Stromal cell of bone marrow (primary cell): ENCODE measurements around the gene ANKRD44.
"Not testable (repeated sequence)": the region's sequence is repeated elsewhere in the genome, so short reads cannot be mapped to it uniquely, and the experiment has no call there.

Experiments
- DNase-seq: peaks from one replicate; pipeline ENCODE4 v3.0.0-alpha.2; 2012; ENCODE audit warnings: low read depth

ANKRD44 gene

DNA sequence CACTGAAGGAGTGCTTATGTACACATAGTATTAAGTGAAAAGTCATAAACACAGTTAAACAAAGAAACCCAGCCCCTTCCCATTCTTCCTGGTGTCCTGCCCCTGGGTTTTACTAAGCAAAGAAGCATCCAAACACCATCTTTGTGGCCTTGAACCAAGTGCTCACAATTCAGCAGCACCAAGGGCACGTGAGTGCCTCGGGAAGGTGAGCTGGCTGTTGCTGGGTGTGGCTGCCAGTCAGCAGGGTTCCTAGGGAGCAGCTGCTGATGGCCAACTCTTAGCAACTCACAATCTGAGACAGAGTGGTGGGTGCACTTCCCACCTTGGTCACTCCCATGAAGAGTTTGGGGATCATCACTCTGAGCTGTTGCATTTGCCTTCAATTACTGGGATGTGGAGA is 286.4 kb downstream of the ANKRD44 start:
- no peak for DNase-seq

DNA sequence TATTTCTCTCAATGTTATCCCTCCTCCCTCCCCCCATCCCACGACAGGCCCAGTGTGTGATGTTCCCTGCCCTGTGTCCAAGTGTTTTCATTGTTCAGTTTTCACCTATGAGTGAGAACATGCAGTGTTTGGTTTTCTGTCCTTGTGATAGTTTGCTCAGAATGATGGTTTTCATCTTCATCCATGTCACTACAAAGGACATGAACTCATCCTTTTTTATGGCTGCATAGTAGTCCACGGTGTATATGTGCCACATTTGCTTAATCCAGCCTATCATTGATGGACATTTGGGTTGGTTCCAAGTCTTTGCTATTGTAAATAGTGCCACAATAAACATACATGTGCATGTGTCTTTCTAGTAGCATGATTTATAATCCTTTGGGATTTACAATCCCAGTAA is 289.7 kb downstream of the ANKRD44 start:
- not testable (repeated sequence) for DNase-seq

DNA sequence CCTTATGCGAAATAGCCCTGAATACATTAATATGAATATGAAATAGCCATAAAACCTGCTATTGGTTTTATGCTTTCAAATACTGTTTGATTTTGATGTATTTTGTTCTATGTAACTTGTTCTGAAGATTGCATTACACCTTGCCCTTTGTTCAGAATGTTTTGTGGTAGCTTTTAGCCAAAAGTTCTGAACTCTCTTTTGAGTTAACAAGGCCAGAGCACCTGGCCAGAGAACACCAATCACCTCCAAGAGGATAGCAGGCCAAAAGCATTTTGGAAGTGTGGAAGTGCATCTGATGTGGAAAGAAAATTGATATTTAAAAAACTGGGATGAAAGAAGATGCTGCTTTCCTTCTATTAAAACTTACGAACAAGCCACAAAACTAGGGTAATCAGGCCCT is 297.5 kb downstream of the ANKRD44 start:
- no peak for DNase-seq

DNA sequence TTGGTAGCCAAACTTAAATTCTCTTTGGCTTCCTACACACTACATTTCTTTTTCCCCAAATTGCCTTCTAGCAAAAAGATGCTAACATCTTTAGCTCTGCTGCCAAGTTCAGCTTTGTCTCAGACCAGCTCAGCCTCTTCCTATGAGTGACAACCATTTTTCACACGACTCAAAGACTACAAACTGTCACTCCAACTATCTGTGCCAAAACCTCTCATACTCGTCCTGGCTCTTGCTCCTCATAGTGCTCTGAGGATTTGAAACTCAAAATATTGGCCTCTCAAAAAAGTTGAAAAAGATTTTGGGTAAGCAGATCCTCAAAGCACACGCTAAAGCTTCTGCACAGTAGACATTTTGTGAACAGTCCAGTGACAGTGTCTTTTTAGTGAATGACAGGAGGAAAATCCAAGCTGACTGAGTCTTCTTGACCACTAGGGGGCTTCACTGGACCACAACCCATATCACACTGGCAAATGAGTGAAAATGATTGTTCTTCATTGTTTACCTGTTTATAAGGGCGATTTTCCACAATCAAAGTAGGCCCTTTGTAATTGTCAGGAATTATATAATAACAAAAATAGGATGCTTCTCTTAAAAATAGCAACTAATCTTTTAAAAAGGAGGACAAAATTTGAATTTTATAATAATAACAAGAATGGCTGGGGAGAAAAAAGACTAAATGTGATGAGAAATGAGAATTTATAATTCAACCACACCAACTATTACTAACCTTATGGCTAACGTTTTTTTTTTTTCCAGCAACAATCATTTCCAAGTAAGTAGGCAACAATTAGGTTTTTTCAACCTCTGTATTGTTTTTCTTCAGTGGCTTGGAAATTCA is 298.6 kb downstream of the ANKRD44 start:
- DNase-seq, result no peak

DNA sequence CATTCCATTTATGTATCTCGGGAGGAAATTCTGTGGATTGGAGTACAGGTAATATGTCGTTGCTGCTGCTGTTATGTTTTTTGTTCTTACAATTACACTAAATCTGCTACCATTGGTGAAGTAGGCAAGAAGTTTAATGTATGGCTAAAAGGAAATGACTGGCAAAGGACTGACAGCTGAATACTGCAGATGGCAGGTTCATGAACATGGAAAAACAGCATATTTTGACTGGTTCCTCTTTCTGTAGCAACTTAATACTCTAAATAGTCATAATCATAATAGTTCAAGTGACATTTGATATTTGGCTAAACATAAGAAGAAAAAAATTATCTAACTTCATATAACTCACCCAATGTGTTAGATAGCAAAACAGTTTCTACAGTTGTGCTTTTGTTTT is 299.6 kb downstream of the ANKRD44 start:
- DNase-seq, result no peak

DNA sequence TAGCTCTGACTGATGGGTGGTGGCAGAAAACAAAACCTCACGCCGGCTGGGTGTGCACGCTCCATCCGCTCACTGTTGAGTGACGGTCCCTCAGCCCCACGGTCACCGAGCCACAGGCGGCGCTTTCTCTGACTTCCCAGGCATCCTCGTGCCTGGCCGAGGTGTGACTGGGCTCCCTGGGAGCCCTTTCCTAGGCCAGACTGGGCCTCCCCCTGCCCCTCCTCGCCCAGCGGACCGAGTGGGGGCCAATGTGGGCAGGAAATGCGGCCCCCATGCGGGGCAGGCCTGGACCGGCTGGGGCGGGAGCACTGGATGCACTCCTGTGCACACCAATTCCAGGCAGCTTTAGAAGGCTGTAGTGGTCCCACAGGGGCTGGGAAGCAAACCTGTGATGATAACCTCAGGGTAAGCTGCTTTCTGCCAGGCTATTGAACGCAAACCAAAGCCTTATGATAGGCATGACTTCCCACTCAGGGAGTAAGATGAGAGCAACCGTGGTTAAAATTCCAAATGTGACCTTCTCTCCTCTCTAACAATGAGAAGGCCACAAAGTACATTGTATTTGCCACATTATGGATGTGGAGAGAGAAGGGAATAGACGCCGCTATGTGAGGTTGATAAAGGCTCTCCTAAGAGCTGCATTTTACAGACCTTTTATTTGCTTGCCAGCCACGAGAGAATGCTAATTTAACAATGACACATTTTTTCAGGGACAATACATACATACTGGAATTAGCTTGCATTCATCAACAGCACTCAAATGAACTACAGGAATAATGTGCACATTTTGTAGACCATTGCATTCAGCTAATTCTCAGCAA is 300.2 kb downstream of the ANKRD44 start:
- DNase-seq, result no peak

DNA sequence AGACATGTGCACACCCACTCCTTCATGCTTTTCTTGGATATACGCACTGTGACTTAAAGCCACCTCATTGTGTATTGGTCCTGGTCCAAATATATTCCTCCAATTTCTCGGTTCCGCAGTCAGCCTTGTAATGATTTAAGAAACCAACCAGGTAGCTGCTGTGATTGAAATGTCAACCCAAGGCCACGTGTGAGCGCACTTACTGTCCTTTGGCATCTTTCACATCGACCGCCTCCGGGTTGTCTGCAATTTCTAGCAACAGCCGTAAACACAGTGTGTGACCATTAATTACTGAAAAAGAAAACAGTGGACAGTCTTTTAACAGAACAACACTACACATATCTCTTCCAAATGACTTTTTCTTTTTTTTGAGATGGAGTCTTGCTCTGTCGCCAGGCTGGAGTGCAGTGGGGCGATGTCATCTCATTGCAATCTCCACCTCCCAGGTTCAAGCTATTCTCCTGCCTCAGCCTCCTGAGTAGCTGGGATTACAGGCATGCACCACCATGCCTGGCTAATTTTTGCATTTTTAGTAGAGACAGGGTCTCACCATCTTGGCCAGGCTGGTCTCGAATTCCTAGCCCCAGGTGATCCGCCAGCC is 301.7 kb downstream of the ANKRD44 start:
- not testable (repeated sequence) for DNase-seq

DNA sequence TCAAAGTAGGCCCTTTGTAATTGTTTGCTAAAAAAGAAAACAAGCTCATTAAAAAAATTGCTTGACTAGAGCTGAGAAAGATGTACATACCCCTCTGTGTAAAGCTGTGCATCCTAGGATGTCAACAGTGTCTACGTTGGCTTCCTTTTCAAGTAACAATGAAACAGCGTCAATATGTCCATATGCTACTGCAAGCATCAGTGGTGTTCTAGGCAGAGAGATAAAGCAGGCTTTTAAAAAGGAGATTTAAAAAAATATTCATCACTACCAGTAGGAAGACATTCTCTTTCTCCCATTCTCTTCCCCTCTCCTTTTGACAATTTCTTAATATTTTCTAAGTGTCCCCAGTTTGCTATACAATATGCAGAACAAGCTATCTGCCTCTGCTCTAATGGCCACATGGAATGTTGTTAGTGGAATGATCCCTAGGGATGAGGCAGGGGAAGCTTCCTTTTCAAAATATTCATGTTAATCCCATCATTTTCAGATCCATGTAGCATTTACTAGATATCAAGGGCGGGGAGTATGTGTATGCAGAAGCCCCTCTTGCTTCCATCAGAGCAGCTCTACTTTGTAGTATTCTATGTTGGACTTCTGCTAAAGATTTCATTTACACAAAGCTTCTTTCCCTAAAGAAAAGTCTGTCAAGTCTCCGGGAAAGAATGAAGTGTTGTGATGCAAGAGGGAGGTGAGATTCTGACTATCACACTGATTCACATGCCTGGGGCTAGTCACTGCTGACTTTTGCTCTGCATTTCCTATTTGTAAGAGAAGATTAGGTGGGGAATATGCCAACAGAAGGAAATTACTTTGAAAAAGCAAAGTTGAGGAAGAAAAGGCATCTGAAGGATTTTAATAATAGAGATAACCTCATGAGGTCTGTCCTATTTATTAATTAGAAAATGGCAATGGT is 302.6 kb downstream of the ANKRD44 start:
- no peak for DNase-seq

DNA sequence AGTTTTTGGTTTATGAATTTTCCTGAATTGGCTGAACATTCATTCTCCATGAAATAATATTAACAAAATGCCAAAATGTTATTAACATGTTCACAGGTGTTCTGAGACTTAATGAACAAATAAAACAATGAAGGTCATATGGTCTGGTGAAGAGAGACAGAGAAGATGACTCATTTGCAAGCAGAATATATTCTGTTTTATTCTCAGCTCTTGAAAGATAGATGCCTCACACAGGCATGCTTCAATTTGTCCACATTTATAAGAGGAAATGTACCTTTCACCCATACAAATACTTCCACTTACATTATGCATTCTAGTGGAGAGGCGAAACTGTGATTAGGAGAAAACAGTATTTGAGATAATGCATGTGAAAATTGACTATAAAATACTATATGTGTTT is 308.7 kb downstream of the ANKRD44 start:
- DNase-seq, result no peak

DNA sequence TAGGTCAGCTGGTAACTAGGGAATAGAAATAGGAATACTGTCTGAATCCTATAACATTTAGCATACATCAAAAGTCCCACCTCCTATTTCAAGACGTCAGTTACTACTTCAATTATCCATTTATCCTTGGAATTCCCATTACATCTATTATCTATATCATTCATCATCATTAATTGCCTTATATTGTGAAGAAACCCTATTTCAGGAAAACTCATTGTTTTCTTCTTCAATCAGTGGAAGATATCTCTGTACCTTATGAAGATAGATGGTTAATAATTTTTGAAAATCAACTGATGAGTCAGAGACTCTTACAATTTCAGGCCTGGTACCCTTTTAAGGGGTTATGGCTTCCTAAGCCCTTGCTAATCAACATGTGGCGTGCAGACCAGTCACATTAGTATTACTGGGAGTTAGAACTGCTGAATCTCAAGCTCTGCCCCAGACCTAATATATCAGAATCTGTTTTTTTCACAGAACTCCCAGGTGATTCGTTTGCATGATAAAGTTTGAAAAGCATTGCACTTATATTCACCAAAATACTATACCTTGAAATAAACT is 314.7 kb downstream of the ANKRD44 start:
- no peak for DNase-seq

DNA sequence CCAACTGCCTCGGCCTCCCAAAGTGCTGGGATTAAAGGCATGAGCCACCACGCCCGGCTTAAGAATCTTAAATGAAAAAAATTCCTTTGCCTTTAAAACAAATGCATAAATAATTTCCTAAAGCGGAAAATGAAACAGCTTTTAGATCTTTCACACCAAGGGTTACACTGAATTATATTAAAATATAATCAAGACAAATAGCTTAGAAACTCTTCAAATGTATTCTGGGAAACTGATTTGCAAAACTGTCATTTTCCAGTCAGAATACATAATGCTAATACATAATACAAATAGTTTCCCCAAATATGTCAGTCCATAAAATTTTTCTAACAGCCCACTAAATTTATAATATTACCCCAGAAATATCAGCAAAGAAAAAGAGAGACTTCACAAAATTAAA is 315.8 kb downstream of the ANKRD44 start:
- DNase-seq, result no peak

DNA sequence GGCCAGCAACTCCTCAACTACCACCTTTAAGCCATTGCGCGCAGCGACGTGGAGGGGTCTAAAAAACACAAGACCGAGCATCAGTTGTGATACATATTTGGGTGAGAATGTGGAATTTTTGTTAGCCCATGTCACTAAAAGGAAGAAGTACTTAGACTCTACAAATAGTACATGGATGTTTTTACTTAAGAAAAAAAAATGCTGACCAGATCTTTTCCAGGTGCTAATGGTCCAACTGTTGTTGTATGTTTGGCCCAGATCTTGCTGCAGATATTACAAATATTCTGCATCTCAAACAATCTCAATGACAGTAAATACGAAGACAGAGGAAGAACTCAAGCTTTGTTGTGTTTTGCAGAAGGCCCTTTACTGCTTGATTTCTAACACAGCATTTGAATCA is 317.0 kb downstream of the ANKRD44 start:
- no peak for DNase-seq

DNA sequence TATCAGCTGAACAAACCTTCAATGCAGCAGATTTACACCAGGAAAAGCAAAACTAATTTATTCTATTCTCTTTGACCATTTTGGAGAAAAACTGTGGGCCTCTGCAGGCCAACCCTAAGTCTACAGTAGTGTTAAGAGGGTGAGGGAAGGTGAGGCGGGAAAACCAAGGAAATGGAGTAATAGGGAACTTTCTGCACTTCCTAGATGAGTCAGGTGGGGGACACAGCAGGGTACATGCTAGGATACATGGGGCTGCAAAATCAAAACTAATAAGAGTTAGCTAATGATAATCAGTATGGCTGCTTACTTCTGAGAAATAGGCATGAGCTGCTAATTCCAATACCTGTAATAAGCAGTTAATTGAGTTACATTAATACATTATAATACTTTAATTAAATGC is 318.1 kb downstream of the ANKRD44 start:
- no peak for DNase-seq

DNA sequence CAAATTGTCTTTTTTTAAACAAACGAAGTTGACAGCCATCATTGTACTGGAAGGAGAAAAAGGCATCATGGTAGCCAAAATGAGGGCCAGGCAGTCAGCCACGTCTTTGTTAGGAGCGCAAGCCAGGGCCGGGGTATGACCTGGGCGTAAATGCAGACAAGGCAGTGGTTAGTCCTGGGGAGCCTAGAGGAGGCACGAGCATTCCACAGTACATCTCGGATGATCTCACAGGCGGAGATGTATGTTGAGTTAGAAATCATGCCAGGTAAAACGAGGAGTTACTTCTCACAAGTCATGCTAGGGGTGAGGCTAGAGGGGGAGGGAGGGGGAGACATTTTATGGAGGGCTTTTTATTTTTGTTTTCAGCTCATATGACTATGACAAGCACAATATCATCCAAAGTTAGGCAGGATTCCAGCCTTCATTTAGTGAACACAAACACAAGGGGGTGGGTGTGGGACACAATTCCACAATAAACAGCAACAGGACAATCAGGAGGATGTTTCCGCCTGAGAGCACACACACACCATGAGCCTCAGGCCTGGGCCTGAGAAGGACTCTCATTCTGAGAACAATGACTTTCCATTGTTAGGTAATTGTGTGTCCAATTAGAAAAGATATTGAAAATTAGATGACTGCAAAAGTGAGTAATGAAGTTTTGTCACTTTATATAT is 319.7 kb downstream of the ANKRD44 start:
- no peak for DNase-seq

DNA sequence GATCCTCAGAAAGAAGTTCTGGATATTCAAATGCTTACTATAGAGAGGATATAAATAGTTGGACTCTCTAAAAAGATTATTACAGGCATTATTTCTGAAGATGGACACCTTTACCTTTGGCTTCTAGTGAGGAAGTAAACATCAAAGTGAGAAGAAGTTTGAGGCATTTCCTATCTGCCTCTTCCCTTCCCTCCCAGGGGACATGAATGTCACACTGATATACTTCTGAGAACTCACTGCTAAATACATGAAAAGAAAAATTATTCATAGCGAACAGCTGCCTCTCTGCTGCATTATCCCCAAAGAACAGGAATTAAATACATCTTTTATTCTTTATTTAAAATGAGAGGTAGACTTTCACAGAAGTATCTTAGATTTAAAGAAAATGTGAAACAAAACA is 320.5 kb downstream of the ANKRD44 start:
- DNase-seq, result no peak

DNA sequence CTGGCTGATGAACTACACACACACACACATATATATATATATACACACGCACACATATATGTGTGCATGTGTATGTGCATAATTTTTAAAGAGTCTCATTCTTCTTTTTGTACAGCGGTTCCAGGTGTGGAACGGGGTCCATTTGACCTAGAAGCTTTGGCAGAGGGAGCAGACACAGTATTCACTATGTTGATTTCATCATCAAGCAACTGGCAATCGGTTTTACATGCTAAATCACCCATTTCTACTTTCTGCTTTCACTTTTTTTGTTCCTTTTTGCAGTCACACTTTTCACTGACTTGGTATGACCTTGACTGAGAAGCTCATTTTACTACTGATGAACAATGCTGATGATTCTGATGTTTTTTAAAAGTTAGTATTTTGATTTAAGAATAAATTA is 321.1 kb downstream of the ANKRD44 start:
- no peak for DNase-seq

DNA sequence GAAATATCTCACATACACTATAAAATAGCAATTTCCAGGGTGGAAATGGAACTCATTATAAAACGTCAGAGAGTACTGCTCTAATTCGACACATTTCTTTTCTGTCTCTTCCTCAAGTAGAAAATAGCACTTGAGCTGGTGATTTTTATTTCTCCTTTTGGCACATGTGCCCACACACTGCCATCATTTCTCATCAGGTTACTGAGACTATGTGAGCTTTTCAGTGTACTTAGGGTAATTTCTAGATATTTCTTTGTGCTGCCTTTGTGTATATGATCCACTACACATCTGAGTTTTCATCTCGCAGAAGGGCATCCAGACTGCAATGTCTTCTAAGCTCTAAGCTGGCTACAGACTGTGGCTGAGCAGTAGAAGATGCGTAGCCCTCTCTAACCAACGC is 321.9 kb downstream of the ANKRD44 start:
- DNase-seq, result no peak

DNA sequence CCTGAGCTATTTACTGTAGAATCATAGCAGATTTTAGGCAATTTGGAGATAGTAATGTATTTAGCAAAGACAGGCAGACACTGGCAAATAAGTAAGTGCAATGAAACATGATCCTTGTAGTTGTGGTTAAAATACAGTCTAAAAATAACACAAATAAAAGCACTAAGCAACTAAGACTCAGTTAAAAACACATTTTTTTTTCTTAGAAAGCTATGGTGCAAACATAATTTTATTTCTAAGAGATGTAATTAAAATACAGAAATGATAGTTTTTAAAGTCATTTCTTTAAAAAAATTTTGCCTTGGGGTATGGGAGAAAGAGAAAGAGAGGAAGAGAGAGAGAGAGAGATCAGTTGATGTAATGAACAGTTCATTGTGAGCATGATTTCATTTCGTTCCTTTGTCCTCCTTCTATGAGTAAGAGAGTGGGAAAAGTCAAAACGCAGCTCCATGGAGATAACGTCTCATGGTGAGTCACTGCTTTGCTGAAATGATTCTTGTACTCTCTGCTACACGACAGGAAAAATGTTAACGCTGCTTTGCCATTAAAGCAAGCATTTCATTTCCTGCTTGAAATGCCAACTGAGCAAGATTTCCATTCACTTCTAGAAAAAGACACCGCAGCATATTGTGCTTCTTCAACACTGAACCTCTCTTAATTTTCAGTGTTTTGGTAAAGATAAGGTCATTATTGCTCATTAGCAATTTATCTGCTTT is 322.8 kb downstream of the ANKRD44 start:
- peak; percentile 98 for DNase-seq

DNA sequence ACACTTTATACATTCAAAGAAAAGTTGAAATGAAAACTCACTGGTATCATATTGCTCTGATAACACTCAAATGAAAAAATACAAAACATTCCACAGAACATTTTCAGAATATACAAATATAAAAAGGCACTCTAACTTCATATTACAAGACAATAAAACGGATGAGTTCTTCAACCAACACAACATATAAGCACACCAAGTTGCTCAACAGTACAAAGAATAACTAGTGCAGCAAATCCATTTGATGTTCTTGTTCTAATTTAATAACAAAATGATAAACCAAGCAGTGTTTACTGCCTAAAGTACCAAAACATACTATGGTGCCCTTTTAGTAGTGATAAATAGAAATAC is 323.3 kb downstream of the ANKRD44 start:
- no peak for DNase-seq

DNA sequence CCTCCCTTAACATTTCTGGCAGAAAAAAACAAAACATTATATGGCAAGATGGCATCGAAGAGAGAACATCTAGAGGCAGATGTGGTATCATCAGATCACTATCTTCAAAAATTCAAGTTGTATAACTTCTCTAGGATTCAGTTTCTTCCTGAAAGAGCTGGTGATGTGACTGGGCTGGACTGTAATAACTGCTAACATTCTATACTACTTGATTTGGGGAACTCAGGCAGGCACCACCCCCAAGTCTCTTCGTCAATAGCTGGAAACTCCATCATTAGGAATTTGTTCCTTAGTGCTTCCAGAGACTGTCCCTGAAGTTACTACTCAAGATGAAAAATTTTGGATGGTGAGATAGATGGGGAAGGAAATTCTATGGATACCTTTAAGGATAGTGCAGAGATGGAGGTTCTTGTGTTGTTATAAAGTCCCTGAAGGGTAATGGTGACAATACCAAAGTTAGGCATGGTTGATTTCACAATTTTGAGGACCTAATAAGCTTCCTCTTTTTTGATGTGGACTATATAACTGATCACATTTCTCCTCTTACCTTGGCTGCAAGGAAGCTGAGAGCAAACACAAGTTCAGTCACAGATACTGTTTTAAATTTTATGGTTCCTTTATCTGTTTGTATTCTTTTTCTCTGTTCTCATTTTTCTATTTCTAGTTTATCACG is 324.9 kb downstream of the ANKRD44 start:
- no peak for DNase-seq
